Measurements from ENCODE around the gene NAV2. TPM values are rescaled to one million over a fixed set of nuclear protein-coding genes. Genes with fewer than 3 reads are reported as not detected.
A peak's percentile ranks its signal among the peaks of the same experiment; 100 is the strongest.

NAV2 gene
- total RNA-seq, 1 donor from 2014 or later, result 11.1 TPM

- no peaks in the 10 kb centered on the region for H3K27me3 ChIP-seq (ENCODE audit: control insufficient read depth, insufficient read depth, low read length)
- no peak overlapping the region for H3K4me3 ChIP-seq (ENCODE audit: low read depth, low read length)
- FAIRE-seq (no peak), DNase-seq (ENCODE audit: low read depth) (no peak)
- TF ChIP-seq, protein P1, sequence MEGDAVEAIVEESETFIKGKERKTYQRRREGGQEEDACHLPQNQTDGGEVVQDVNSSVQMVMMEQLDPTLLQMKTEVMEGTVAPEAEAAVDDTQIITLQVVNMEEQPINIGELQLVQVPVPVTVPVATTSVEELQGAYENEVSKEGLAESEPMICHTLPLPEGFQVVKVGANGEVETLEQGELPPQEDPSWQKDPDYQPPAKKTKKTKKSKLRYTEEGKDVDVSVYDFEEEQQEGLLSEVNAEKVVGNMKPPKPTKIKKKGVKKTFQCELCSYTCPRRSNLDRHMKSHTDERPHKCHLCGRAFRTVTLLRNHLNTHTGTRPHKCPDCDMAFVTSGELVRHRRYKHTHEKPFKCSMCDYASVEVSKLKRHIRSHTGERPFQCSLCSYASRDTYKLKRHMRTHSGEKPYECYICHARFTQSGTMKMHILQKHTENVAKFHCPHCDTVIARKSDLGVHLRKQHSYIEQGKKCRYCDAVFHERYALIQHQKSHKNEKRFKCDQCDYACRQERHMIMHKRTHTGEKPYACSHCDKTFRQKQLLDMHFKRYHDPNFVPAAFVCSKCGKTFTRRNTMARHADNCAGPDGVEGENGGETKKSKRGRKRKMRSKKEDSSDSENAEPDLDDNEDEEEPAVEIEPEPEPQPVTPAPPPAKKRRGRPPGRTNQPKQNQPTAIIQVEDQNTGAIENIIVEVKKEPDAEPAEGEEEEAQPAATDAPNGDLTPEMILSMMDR (IDR thresholded peaks at IDR 0.05; ENCODE audit: insufficient read depth, low read length, severe bottlenecking), result no peak
- no peaks in the 10 kb centered on the region for H3K36me3 ChIP-seq (ENCODE audit: control insufficient read depth, insufficient read depth, low read length)
Measured at GRCh38 chr11:19821993-19822392, 109.4 kb downstream of the NAV2 start.

DNA sequence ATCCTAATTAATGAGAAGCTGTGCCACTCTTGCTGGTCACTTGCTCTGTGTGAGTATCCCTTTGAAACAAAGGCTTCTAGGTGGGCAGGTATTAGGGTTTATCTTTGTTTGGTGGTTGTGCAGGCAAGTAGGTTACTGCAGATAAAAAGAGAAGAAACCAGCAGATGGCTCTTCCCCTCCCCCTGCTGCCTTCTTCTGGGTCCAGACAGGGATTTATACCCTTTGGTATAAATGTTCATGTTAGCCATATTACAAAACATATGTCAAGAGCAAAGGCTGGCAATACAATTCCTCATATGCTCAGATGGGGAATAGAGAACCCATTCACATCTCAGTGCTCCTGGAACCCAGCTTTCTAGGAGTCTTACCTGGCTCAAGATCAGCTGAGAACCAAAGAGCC, 109.9 kb downstream of the NAV2 start:
- TF ChIP-seq, protein P1 (IDR thresholded peaks at IDR 0.05; ENCODE audit: insufficient read depth, low read length, severe bottlenecking), result no peak
- Histone ChIP-seq H3K4me3 (ENCODE audit: low read depth, low read length) (no peak overlapping the region), H3K36me3 (ENCODE audit: control insufficient read depth, insufficient read depth, low read length) (no peaks in the 10 kb centered on the region), H3K27me3 (ENCODE audit: control insufficient read depth, insufficient read depth, low read length) (no peaks in the 10 kb centered on the region)
- FAIRE-seq (no peak), DNase-seq (ENCODE audit: low read depth) (no peak)

- FAIRE-seq, result no peak
- Histone ChIP-seq H3K27me3 (ENCODE audit: control insufficient read depth, insufficient read depth, low read length) (no peaks in the 10 kb centered on the region), H3K36me3 (ENCODE audit: control insufficient read depth, insufficient read depth, low read length) (no peaks in the 10 kb centered on the region), H3K4me3 (ENCODE audit: low read depth, low read length) (no peak overlapping the region)
- DNase-seq (ENCODE audit: low read depth), result no peak
- TF ChIP-seq, protein P1 (IDR thresholded peaks at IDR 0.05; ENCODE audit: insufficient read depth, low read length, severe bottlenecking), result no peak
Measured at GRCh38 chr11:19826606-19827005, 114.0 kb downstream of the NAV2 start.

GRCh38 chr11:19827399-19828135, 114.9 kb downstream of the NAV2 start:
- H3K27me3 ChIP-seq (ENCODE audit: control insufficient read depth, insufficient read depth, low read length), result no peaks in the 10 kb centered on the region
- no peaks in the 10 kb centered on the region for H3K36me3 ChIP-seq (ENCODE audit: control insufficient read depth, insufficient read depth, low read length)
- H3K4me3 ChIP-seq (ENCODE audit: low read depth, low read length), result no peak overlapping the region
- DNase-seq (ENCODE audit: low read depth) (no peak), FAIRE-seq (no peak)
- TF ChIP-seq, protein P1 (IDR thresholded peaks at IDR 0.05; ENCODE audit: insufficient read depth, low read length, severe bottlenecking), result no peak

- TF ChIP-seq, protein P1 (IDR thresholded peaks at IDR 0.05; ENCODE audit: insufficient read depth, low read length, severe bottlenecking), result no peak
- Histone ChIP-seq H3K36me3 (ENCODE audit: control insufficient read depth, insufficient read depth, low read length) (no peaks in the 10 kb centered on the region), H3K27me3 (ENCODE audit: control insufficient read depth, insufficient read depth, low read length) (no peaks in the 10 kb centered on the region), H3K4me3 (ENCODE audit: low read depth, low read length) (no peak overlapping the region)
- peak; percentile 80 for DNase-seq (ENCODE audit: low read depth)
- FAIRE-seq, result no peak
Measured at GRCh38 chr11:19828382-19829108, 115.9 kb downstream of the NAV2 start.

Data from bronchial epithelial cell (primary cell).